Dendritic cell treated with granulocyte-macrophage colony-stimulating factor and Interleukin-4, amounts not matched to agents 40 ng/mL and 50 ng/mL, for 4 days (primary cell): ENCODE results near the gene RNF208.
"Not testable (repeated sequence)": the region's sequence is repeated elsewhere in the genome, so short reads cannot be mapped to it uniquely, and the experiment has no call there.

ENCODE experiments used
- H3K27ac Mint-ChIP-seq: one replicate; pipeline ENCODE4 v1.8.0; 2022; ENCODE audit warnings: mild to moderate bottlenecking, mixed read lengths
- H3K27me3 Mint-ChIP-seq: one replicate; pipeline ENCODE4 v1.8.0; 2022; ENCODE audit warnings: mild to moderate bottlenecking, mixed read lengths
- H3K36me3 Mint-ChIP-seq: one replicate; pipeline ENCODE4 v1.8.0; 2022; ENCODE audit warnings: low read depth, mixed read lengths
- H3K4me1 Mint-ChIP-seq: one replicate; pipeline ENCODE4 v1.8.0; 2022; ENCODE audit warnings: low read depth, mixed read lengths
- H3K4me3 Mint-ChIP-seq: one replicate; pipeline ENCODE4 v1.8.0; 2022; ENCODE audit warnings: mild to moderate bottlenecking, moderate library complexity, mixed read lengths
- H3K9me3 Mint-ChIP-seq: one replicate; pipeline ENCODE4 v1.8.0; 2022; ENCODE audit warnings: mixed read lengths
- intact Hi-C: fragments of 100-400 bp; cut with micrococcal nuclease; formaldehyde crosslinking; loops from one replicate; pipeline ENCODE4 v1.15.0; 2022

Gene RNF208

DNA sequence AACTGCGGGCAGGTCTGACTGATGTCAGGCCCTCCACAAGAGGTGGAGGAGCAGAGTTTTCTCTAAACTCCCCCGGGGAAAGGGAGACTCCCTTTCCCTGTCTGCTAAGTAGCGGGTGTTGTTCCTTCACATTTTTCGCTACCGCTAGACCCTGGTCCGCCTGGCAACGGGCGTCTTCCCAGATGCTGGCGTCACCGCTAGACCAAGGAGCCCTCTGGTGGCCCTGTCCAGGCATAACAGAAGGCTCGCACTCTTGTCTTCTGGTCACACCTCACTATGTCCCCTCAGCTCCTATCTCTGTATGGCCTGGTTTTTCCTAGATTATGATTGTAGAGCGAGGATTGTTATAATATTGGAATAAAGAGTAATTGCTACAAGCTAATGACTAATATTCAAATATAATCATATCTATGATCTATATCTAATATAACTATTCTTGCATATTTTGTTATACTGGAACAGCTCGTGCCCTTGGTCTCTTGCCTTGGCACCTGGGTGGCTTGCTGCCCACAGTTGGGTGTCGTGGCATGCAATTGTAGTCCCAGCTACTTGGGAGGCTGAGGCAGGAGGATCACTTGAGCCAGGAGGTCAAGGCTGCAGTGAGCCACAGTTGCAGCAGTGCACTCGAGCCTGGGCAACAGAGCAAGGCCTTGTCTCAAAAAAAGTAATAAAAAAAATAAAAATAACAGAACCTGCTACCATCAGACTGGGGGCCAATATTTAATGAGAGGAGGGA, 40.3 kb upstream of the RNF208 start:
- H3K4me1 Mint-ChIP-seq = peaks cover 27% of the 10 kb centered on the region
- H3K36me3 Mint-ChIP-seq = peaks cover 91% of the 10 kb centered on the region
- H3K27me3 Mint-ChIP-seq, H3K4me3 Mint-ChIP-seq, intact Hi-C loops, H3K9me3 Mint-ChIP-seq: not testable (repeated sequence)
- peak overlapping the region; percentile 3 for H3K27ac Mint-ChIP-seq

DNA sequence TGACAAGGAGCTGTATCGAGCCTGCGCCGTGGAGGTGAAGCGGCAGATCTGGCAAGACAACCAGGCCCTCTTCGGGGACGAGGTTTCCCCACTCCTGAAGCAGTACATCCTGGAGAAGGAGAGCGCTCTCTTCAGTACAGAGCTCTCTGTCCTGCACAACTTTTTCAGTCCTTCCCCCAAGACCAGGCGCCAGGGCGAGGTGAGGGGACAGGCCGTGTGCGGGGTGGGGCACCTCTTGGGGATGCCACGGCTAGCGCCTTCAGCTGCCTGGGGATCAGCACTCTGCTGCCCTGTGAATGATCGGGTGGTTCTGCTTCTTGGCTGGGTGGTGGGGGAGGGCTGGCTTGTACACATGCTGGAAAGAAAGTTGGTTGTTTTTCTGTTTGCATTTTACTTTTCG, 34.8 kb upstream of the RNF208 start:
- Mint-ChIP-seq H3K36me3 (peaks cover 55% of the 10 kb centered on the region), H3K9me3 (no peaks in the 10 kb centered on the region), H3K27me3 (peaks cover 6% of the 10 kb centered on the region), H3K4me1 (peaks cover 45% of the 10 kb centered on the region), H3K27ac (no peak overlapping the region), H3K4me3 (no peak overlapping the region)
- intact Hi-C loops = no loop called here

DNA sequence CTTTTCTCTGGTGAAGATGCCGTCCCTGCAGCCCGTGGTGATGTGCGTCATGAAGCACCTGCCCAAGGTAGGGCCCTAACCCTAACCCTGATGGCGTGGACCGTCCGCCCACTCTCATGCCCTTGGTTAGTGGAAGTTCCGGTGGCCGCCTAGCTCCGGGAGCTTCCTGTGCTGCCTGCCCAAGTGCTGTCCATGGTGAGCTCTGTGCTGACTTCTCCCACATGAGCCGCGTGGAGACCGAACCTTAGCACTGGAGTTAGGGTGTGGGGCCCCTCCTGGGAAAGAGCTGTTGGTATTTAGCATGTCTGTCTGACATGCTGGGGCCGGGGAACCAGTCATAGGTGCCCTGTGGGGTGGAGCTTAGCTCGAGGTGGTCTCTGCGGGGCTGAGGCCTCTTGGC, 34.3 kb upstream of the RNF208 start:
- intact Hi-C loops = no loop called here
- Mint-ChIP-seq H3K27ac (no peak overlapping the region), H3K27me3 (peaks cover 6% of the 10 kb centered on the region), H3K4me1 (peaks cover 40% of the 10 kb centered on the region), H3K36me3 (peaks cover 50% of the 10 kb centered on the region), H3K4me3 (peak overlapping the region; percentile 78), H3K9me3 (no peaks in the 10 kb centered on the region)

DNA sequence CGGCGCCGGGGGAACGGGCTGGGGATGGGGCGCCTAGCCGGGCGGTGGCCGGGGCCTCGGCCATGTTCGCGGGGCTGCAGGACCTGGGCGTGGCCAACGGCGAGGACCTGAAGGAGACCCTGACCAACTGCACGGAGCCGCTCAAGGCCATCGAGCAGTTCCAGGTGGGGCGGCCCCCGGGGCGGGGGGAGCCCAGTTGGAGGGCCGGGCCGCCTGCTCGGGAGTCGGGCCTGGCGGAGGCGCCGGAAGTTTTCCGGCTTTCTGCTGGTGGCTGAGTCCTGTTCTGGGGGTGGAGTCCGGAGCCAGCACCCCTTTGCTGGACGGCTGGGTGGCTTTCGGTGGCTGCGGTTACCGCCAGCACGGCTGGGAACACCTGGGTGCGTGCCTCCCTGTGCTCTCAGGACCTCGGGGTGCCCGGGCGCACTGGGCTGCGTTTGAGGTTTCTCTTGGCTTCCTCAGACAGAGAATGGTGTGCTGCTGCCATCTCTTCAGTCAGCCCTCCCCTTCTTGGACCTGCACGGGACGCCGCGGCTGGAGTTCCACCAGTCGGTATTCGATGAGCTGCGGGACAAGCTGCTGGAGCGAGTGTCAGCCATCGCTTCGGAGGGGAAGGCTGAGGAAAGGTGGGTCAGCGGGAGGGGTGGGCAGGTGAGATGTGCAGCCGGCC, 33.5 kb upstream of the RNF208 start:
- peaks cover 44% of the 10 kb centered on the region for H3K36me3 Mint-ChIP-seq
- no peaks in the 10 kb centered on the region for H3K9me3 Mint-ChIP-seq
- intact Hi-C loops = loop anchor here (1.0 kb wide), 1 partner anchor 14 kb away; the partner anchor contains the start of gene TUBB4B
- peak overlapping the region; percentile 78 for H3K4me3 Mint-ChIP-seq
- peaks cover 40% of the 10 kb centered on the region for H3K4me1 Mint-ChIP-seq
- peaks cover 6% of the 10 kb centered on the region for H3K27me3 Mint-ChIP-seq
- H3K27ac Mint-ChIP-seq = peak overlapping the region; percentile 78

DNA sequence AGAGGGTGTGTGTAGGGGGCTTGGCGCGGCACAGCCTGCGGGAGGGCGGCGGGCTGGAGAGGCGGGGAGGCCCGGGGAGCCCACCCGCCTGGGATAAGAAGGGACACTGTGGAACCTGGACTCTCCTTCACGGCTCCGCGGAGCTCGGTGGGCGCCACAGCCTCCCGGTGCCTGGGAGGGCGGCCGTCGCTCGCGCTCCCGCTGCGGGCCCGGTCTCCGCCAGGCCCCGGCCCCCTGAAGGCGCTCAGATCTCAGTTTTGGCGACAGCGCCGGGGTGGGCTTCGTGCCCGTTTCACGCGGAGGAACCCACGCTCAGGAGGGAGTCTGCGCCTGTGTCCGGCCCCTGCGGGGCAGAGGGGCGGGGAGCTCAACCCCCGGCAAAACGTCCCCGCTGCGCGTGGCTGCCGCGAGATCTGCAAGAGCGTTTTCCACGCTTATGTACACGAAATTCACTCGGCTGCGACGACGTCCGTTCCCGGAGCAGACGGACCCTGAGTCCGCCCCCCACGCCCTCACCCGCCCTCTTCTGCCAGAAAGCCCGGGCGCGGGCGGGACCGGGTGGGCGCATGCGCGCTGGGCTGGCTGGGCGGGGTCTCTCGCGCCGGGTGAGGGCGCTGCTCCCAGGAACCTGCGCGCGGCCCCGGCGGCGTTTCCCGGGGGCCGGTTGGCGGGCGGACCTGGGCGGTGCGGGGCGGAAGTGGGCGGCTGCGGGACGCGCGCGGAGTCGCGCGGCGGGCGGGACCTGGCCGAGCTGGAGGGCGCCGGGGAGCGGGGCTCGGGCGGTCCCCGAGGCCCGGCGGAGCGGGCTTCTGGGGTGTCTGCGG, 32.8 kb upstream of the RNF208 start, which contains the start of gene NELFB:
Gene NELFB, plus strand, starts transcription at position 704 of the 824 bp plus-strand sequence.
- H3K4me3 Mint-ChIP-seq = peak within 1 kb of the TSS; percentile 78
- peaks cover 40% of the 10 kb centered on the region for H3K4me1 Mint-ChIP-seq
- H3K36me3 Mint-ChIP-seq = peaks cover 41% of the 10 kb centered on the region
- peak within 1 kb of the TSS; percentile 78 for H3K27ac Mint-ChIP-seq
- intact Hi-C loops = loop anchor here (1.0 kb wide), 1 partner anchor 14 kb away; the partner anchor contains the start of gene TUBB4B
- H3K9me3 Mint-ChIP-seq = no peaks in the 10 kb centered on the region
- H3K27me3 Mint-ChIP-seq = peaks cover 6% of the 10 kb centered on the region

DNA sequence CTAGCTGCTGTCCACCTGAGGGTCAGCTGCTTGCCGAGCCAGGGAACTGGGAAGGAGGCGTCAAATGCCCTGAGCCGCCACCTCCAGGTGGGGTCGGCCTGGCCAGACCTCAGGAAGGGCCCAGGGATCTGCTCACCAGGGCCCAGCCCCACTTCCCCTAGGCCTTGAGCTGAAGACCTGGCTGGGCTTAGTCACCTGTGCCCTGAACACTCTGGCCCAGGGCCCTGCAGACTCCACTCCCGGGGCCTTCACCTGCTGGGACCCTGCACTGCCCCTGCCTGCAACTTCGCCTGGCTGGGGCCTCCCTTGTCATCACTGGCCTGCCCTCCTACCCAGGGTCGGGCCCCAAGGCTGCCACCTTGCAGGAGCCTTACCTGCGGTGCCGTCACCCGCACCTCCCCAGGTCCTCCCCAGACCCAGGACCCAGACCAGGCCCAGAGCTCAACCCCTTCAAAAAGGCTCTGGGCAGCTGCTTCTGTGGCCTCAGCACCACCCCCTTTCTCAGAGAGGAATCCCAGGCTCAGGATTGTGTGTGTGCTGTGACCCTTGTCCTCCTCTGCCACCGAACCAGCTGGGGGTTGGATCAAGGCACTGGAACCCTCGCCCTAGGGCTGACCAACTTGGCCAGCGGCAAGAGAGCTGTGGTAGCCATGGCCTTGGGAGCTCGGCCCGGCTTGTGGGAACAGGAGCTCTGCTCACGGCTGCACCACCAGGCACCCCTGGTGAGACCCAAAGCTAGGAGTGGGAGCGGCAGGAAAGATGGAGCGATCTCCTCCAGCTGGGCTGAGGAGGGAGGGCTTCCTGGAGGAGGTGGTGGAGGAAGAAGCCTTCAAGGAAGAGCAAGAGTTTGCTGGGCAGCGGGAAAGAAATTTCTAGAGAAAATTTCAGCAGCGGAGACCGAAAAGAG, 31.9 kb upstream of the RNF208 start:
- peak overlapping the region; percentile 78 for H3K27ac Mint-ChIP-seq
- peaks cover 36% of the 10 kb centered on the region for H3K4me1 Mint-ChIP-seq
- peaks cover 32% of the 10 kb centered on the region for H3K36me3 Mint-ChIP-seq
- peaks cover 6% of the 10 kb centered on the region for H3K27me3 Mint-ChIP-seq
- intact Hi-C loops = no loop called here
- H3K9me3 Mint-ChIP-seq = no peaks in the 10 kb centered on the region
- peak overlapping the region; percentile 78 for H3K4me3 Mint-ChIP-seq

DNA sequence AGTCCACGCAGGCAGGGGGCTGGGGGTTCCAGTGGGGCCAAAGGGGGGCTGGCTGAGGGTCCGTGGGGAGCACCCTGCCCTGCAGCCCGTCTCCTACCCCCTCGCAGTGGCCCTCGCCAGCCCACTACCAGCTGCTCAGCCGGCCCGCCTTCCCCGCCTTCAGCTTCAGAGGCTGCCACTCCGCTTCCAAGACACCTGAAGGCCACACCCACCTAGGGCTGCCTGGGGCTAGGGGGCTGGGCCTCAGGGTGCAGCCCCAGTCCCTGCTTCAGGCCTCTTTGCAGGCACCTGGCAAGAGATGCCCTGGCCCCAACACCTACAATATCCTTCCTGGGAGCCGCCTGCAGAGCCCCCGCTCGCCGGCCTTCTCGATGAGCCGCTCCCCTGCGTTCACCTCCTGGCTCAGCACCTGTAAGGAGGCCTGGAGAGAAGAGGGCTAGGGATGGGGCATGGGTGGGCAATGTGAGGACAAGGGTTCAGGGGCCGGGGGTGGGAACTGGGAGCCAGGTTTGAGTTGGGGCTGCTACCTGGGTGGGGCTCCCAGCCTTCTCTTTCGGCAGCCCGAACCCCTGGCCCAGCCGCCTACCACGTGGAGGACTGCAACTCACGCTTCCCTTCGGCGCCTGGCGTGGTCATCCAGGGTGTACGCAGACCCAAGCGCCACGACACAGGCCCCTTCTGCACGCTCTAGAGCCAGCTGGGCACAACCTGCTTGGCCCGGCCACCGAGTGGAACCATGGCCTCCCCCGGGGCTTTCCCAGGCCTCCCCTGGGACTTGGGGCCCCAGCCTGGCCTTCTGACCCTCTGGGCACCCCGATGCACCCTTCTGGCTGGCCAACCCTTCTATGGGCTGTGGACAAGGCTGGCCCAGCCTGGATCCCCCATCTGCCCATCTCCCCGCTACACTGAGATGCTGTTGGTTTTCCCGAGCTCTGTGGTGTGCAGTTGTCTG, 30.8 kb upstream of the RNF208 start:
- H3K27ac Mint-ChIP-seq = no peak overlapping the region
- H3K9me3 Mint-ChIP-seq = no peaks in the 10 kb centered on the region
- H3K4me1 Mint-ChIP-seq = peaks cover 32% of the 10 kb centered on the region
- peaks cover 21% of the 10 kb centered on the region for H3K36me3 Mint-ChIP-seq
- H3K27me3 Mint-ChIP-seq = peaks cover 6% of the 10 kb centered on the region
- H3K4me3 Mint-ChIP-seq = no peak overlapping the region
- intact Hi-C loops = no loop called here

DNA sequence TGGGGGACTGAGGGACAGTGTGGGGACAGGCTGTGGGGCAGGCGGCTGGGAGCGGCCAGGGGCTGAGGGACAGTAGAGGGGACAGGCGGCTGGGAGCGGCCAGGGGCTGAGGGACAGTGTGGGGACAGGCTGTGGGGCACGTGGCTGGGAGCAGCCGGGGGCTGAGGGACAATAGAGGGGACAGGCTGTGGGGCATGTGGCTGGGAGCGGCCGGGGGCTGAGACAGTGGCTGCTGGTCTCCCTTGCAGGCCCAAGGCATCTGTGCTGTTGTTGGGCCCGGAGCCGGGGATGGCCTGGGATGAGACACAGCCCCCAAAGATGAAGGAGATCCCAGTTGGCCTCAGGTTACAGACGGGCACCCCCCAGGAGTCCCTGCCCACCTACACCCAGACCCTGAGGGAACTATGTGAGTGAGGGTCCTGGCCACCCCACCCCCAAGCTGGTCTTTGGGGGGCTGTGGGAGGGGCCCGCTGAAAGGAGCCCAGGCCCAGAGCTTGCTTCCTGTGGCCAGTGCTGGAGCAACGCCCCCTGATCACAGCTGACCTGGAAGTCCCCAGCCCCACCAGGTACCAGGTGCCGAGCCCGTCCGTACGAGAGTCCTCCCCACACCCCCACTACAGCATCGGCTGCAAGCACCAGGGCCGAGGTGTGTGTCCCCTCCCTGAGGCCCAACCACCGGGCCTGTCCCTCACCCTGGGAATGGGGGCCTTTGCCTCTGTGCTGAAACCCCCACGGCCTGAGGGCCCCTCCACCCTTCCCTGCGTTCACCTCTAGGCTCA, 29.6 kb upstream of the RNF208 start:
- Mint-ChIP-seq H3K27ac (peak overlapping the region; percentile 18), H3K4me1 (peaks cover 24% of the 10 kb centered on the region), H3K36me3 (peaks cover 9% of the 10 kb centered on the region), H3K27me3 (peaks cover 6% of the 10 kb centered on the region), H3K4me3 (no peak overlapping the region), H3K9me3 (no peaks in the 10 kb centered on the region)
- intact Hi-C loops = no loop called here

DNA sequence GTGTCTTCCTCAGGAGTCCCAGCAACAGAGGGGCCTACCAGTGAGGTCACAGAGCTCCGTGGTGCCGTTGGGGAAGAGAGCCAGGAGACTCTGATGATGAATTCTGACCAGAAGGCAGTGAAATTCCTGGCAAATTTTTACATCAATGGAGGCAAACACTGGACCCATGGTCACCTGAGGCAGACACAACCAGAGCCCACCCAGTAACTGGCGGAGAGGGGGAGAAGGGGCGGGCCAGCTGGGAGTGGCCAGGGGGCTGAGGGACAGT, 29.1 kb upstream of the RNF208 start, which contains the start of gene STPG3:
Gene STPG3, plus strand, starts transcription at position 93 of the 268 bp plus-strand sequence. Its CDS starts 1 bp downstream, at position 94.
- intact Hi-C loops = no loop called here
- peaks cover 4% of the 10 kb centered on the region for H3K36me3 Mint-ChIP-seq
- no peak within 1 kb of the TSS for H3K4me3 Mint-ChIP-seq
- no peaks in the 10 kb centered on the region for H3K9me3 Mint-ChIP-seq
- H3K27ac Mint-ChIP-seq = peak within 1 kb of the TSS; percentile 18
- peaks cover 19% of the 10 kb centered on the region for H3K4me1 Mint-ChIP-seq
- peaks cover 6% of the 10 kb centered on the region for H3K27me3 Mint-ChIP-seq

DNA sequence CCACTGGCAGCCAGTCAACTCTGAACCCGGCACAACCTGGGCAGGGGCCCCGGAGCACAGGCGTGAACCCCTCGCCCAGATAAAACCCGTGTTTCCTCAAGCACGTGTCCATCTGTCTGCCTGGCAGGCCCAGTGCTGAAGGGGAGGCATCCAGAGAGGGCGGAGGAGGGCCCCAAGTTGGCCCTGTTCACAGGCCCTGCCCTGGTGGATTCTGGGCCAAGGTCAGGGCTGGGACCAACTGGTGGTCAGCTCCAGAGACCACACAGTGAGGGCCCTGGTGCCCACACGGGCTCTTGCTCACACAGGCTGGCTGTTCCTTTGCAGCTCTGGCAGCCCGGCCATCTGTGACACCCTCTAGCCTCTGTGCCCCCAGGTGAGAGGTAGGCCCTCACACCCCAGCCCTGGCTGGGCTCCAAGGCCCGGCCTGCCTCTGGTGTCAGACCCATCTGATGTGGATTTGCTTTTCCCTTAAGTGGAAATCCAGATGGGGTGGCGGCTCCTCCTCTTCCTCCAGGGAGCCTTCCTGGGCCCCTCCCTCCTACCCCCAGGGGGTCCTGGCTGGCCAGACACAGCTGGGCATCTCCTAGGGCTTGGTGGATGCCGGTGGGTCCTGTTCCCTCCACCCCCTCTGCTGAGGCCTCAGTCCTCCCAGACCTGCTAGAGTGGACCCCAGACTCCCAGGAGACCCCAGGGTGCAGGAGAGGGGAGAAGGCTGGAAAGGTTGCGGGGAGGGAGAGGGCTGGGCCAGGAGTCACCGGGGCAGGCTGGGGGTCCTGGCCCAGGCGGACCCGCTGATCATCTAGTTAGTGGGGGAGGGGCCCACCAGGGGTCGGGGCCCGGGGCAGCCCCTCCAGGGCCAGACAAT, 28.5 kb upstream of the RNF208 start:
- Mint-ChIP-seq H3K27ac (peak overlapping the region; percentile 18), H3K9me3 (no peaks in the 10 kb centered on the region), H3K36me3 (no peaks in the 10 kb centered on the region), H3K27me3 (peaks cover 6% of the 10 kb centered on the region), H3K4me1 (peaks cover 14% of the 10 kb centered on the region), H3K4me3 (no peak overlapping the region)
- intact Hi-C loops = no loop called here

DNA sequence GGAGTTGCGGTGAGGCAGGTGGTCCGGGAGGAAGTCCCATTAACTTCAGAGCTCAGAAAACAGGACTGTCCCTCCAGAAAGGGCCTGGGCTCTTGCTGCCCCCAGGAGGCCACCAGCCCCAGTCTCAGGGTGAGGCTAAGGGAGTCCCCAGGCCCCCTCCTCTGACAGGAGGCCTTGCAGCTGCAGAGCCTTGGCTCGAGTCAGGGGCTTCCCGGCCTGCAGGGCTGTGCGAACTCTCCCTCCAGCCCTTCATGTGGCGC, 25.8 kb upstream of the RNF208 start:
- Mint-ChIP-seq H3K27me3 (no peaks in the 10 kb centered on the region), H3K9me3 (no peaks in the 10 kb centered on the region), H3K27ac (no peak overlapping the region), H3K4me1 (peaks cover 17% of the 10 kb centered on the region), H3K4me3 (no peak overlapping the region), H3K36me3 (peaks cover 14% of the 10 kb centered on the region)
- intact Hi-C loops = no loop called here
